IPS DF 19.7 (cell line): Measurements from ENCODE around the gene ERGIC3.
"Not testable (repeated sequence)": the region's sequence is repeated elsewhere in the genome, so short reads cannot be mapped to it uniquely, and the experiment has no call there.

ENCODE experiments used
- DNase-seq: peaks from one replicate; pipeline ENCODE4 v3.0.0-alpha.2; 2013; ENCODE audit warnings: low read depth, low spot score

The ERGIC3 gene

DNA sequence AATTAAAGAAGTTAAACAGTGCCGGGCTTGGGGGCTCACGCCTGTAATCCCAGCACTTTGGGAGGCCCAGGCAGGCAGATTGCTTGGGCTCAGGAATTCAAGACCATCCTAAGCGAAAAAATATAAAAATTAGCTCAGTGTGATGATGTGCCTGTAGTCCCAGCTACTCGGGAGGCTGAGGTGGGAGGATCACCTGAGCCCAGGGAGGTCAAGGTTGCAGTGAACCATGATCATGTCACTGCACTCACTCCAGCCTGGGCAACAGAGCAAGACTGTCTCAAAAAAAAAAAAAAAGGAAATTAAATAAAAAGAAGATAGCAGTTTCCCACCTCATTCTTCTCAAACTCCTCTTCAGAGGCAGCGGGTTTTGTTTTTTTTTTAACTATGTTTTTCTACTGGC, 24.1 kb upstream of the ERGIC3 start:
- DNase-seq = not testable (repeated sequence)

DNA sequence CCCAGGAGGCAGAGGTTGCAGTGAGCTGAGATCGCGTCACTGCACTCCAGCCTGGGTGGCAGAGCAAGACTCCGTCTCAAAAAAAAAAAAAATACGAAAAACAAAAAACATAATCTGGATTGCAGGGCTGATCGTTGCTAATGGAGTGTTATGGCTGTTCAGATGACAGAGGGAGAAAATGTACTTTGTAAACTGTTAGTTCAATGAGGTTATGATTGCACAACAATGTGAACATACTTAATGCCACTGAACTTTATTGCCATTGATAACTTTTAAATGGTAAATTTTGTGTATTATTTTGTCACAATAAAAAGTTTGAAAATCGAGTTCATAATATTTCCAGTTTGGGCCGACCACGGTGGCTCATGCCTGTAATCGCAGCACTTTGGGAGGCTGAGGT, 22.9 kb upstream of the ERGIC3 start:
- no peak for DNase-seq

DNA sequence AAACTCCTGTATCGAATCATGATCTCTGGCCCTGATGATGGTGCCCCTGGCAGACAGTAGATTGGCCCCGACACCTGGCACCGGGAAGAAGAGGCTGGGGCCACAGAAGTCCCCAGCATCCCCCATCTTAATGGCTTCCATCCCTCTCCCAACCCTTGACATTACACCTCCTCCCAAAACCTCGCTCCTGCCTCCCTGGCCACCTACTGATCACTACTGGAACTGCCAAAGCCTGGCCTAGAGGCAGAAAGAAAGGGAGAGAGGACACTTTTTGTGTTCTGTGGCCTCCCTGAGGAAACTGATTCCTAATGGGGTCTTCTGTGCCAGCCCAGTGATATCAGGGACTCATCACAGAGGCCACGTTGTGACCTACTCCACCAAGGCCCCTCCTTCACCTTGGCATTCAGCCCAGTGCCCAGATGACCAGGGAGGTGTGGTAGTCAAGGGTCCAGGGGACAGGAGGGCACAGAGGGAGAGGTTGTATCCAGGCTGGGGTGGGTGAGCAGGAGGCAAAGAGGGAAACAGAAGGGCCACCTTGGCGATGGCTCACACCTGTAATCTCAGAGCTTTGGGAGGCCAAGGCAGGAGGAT, 18.5 kb upstream of the ERGIC3 start:
- no peak for DNase-seq

DNA sequence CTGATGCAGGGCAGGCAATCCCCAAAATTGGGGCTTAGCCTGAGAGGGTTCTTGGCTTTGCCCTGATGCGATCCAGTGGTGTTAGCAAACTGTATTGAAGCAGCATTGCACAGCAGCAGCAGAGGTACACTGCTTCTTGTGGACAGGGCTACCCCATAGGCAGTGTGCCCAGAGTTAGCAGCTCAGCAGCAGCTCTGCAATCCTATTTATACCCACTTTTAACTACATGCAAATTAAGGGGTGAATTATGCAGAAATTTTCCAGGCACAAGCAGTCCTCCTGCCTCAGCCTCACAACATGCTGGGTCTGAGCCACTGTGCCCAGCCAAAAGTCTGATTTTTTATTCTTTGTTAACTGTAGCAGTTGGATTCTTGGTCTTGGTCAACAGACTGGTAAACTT, 16.2 kb upstream of the ERGIC3 start:
- DNase-seq = no peak

DNA sequence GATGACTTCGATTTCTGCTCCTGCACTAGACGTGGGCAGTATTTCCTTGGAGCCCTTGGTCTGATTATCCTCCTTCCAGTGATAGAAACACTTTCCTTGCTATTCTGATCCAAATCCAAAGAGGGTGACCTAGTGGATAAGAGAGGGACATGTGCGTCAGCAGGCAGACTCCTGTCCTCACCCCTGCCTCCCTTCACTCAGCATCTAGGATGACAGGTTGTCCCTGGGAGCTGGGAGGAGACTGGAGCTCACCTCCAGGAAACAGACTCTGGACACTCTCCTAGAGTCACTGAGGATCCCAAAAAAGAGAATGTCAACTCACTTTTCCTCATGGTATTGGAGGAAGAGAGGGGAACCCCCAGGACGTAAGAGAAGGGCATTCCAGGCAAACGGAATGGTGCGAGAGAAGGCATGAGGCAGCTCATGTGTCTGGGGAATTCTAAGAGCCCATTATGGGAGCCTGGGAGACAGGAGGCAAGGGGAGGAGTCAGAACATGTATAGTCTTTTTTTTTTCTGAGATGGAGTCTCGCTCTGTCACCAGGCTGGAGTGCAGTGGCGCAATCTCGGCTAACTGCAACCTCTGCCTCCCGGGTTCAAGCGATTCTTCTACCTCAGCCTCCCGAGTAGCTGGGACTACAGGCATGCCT, 14.6 kb upstream of the ERGIC3 start:
- no peak for DNase-seq

DNA sequence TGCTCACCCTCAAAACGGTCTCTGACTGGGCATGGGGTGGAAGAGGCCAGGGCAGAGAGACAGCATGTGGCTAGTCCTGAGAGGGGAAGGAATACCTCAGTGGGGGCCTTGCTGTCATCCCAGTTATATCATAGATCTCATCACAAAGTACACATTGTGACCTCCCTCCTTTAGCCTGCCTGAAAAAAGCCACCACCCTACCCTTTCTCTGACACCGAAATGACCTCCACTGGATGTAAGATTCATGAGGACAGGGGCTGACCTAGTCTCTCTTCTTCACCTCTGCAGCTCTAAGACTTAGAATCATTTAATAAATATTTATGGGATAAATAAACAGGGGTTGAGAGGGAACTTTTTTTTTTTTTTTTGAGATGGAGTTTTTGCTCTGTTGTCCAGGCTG, 12.3 kb upstream of the ERGIC3 start, which contains the start of gene C20orf173:
C20orf173 (minus strand) TSS at position 101 of the 400 bp plus-strand sequence. CDS start 279 bp downstream, outside the sequence.
- DNase-seq = no peak

DNA sequence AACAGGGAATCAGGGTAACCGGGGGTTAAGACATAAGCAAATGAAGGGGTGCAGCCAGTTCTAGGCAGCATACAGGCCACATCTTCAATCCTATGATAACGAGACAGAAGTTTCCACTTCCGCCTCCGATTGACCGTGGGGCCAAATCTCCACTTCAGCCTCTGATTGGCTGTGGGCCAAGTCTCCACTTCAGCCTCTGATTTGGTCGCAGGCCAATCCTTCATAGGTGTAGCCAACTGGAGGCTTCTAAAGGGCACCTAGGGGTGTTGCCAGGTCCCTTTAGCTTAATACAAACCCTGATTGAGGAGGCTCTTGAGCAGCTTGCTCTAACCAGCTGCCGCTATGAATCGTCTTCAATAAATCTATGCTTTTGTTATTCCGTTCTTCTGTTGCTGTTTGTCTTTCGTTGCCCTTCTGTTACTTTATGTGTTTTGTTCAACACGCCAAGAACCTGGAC, 2.1 kb upstream of the ERGIC3 start:
- peak; percentile 85 for DNase-seq

DNA sequence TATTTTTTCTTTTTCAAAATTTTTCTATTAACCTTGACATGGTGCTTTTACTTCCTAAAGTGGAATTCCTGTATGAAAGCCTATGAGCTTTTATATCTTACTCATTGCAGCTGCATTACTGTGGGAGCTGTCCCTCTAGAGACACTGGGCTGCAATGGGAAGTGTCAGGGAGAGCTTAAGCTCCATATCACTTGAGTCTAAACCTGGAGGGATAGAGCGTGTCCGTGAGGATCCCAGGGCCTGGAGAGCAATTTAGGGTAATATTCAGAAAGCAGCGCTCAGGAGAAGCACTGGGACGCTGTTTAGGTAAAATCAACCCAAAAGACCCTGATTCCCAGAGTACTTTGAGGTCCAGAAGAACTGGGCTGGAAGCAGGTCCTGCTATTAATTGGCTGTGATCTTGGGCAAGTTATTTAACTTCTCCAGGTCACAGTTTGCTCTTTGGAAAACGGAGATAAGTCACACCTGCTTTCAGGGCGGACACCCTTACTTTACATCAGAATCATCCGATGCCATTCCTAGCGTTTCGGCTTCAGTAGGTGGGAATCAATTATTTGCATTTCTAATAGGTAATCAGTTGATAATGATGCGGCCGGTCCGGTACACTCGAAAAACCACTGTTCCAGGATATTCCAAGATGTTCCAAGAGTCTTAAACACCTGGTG, 628 bp upstream of the ERGIC3 start:
- DNase-seq = no peak

DNA sequence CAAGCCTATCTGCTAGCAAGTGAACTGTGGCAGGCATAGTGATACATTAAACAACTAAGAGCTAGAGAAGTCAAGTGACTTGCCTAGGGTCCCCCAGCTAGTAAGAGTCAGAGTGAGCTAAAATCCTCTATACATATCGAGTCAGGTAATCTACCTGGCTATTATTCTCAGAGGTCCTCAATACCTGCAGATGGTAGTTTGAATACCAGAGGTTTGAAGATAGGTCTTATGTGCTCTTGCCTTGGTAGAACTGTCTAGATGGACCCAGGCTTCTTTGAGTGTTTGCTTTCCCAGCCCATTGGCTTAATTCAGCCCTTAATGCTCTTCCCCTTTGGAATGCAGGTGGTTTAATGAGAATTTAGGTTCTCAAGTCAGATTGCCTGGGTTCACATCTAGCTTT, 1.1 kb downstream of the ERGIC3 start:
- no peak for DNase-seq

DNA sequence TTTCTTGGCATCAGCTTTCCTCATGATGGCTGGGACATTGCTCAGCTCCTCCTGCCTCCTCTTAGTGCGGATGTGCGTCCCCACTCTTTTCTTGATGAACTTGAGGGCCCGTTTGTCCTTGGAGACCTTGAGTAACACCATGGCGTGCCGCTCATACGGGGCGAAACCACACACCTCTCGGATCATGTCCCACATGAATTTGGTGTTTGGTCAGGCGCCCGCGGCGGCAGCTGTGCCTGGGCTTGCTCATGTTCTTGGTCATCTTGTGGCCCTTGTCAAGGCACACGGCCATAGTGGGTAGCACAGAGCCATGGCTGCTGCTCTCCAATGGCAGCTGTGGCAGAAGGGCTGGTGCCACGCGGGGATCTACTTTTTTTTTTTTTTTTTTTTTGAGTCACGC, 2.6 kb downstream of the ERGIC3 start:
- no peak for DNase-seq

DNA sequence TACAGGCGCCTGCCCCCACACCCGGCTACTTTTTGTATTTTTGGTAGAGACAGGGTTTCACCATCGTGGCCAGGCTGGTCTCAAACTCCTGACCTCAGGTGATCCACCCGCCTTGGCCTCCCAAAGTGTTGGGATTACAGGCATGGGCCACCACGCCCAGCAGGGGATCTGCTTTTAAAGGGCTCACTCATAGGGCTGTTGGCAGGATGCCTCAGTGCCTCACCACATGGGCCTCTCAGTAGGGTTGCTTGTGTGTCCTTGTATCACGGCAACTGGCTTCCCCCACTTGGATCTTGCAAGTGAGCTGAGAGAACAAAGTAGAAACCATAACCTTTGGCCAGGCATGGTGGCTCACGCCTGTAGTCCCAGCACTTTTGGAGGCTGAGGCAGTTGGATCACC, 3.1 kb downstream of the ERGIC3 start:
- not testable (repeated sequence) for DNase-seq

DNA sequence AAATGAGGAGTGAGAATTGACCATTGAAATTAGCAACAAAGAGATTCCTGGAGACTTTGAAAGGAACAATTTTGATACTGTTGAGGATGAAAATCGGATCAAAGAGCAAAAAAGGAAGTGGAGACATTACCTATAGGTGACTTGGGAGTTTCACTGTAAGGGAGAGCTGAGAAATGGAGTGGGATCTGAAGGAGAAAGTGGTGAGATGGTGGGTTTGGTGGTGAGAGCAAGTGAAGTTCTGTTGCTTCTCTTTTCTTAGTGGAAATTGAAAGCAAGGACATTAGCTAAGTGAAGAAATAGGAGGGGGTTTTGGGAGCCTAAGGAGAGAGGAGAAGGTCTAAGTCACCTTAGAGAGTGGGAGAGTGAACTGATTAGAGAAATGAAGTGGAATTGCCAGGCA, 4.2 kb downstream of the ERGIC3 start:
- DNase-seq = no peak

DNA sequence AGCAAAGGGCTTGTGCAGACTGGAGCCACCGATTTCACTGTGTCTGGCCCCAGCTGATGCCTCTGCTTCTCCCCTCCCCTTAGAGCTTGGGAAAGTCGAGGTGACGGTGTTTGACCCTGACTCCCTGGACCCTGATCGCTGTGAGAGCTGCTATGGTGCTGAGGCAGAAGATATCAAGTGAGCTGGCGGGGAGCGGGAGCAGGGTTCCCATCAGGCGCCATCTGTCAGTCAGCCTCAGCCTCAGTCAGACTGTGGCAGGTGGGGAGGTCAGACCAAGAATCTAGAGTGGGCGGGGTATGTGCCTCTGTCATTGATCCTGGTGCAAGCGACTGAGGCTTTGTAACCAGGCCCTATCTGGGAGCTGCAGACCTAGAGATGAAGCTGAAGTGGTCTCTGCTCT, 5.5 kb downstream of the ERGIC3 start:
- DNase-seq = no peak

DNA sequence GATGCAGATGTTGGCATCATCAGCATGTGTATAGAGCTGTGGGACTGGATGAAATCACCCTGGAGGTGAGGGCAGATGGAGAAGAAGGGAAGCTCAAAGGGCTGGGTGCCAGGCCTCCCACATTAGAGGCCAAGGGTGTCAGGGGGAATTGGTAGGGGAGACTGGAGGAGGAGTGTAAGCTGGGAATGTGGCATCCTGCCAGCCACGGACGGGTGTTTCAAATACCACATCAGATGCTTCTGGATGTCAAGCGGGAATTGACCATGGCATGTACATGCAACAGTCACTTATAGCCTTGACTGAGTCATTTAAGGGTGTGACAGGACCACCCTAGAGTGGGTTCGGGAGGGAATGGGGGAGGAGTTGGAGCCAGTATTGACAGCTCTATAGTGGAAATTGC, 9.6 kb downstream of the ERGIC3 start:
- DNase-seq = no peak

DNA sequence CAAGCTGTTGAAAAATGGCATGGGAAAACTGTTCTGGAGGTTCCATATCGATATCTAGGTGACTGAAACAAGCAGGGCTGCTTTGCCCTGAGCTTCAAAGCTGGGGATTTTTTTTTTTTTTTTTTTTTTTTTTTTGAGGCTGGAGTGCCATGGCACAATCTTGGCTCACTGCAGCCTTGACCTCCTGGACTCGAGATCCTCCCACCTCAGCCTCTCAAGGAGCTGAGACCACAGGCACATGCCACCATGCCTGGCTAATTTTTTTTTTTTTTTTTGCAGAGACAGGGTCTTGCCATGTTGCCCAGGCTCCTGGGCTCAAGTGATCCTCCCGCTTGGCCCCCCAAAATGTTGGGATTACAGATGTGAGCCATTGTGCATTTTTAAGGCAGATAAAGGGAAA, 11.0 kb downstream of the ERGIC3 start:
- no peak for DNase-seq

DNA sequence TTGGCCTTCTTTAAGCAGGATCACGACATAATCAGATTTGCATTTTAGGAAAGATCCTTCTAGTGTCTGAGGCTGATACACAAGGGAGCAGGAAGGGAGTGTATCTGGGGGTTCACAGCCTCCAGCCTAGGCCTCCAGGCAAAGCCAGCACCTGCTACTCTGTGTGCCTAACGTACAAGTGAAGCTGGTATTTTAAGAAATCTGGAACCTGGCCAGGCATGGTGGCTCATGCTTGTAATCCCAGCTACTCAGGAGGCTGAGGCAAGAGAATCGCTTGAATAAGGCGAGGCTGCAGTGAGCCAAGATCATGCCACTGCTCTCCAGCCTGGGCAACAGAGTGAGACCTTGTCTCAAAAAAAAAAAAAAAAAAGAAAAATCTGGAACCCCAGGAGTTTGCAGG, 13.6 kb downstream of the ERGIC3 start:
- not testable (repeated sequence) for DNase-seq

DNA sequence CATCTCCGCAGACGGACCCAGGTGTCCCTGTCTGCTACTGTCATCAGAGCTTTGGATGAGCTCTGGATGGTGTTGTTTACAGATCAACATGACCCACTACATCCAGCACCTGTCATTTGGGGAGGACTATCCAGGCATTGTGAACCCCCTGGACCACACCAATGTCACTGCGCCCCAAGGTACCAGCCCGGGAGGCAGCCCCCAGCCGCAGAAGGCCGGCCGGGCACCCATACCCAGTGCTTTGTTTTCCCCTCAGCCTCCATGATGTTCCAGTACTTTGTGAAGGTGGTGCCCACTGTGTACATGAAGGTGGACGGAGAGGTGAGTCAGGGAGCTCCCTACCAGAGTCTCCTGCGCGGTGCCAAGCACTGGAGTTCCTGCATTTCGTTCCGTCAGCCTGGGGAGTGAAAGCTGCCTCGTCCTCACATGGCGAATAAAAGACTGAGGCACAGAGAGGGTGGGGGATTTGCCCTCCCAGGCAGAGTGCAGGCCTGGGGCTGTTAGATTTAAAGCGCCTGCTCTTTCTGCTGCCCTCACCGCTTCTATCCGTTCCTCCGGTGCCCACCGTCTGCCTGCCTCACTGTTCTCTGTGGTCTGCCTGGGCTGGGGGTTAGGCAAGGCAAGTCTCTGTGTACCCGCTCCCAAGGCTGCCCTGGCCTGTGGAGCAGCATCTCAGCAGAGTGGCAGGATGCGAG, 14.2 kb downstream of the ERGIC3 start:
- no peak for DNase-seq

DNA sequence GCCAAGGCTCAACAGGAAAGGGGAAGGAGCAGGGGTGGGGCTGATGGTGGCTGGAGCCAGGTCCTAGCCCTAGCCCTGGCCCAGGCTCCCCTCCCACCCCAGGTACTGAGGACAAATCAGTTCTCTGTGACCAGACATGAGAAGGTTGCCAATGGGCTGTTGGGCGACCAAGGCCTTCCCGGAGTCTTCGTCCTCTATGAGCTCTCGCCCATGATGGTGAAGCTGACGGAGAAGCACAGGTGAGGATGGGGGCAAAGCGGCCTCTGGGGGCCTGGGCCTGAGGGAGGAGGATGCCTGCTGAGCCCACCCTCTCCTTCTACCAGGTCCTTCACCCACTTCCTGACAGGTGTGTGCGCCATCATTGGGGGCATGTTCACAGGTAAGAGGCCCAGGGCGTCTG, 15.0 kb downstream of the ERGIC3 start:
- DNase-seq = no peak

DNA sequence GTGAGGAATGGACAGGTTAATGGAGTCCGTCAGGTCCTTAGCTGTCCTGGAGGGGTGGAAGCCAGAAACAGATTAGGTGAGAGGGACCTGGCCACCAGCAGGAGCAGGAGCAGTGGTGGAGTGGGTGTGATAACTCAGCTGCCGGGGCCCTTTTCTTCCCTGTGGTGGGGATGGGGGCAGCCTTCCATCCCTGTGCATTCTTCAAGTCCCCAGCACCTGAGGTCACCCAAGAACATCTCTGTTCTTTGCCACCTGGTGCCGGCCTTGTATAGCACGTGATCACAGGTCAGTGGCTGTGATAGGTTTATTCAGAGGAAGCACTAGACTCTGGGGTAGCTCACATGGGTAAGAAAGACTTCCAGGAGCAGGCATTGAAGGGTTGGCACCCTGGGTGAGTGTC, 16.6 kb downstream of the ERGIC3 start:
- no peak for DNase-seq

DNA sequence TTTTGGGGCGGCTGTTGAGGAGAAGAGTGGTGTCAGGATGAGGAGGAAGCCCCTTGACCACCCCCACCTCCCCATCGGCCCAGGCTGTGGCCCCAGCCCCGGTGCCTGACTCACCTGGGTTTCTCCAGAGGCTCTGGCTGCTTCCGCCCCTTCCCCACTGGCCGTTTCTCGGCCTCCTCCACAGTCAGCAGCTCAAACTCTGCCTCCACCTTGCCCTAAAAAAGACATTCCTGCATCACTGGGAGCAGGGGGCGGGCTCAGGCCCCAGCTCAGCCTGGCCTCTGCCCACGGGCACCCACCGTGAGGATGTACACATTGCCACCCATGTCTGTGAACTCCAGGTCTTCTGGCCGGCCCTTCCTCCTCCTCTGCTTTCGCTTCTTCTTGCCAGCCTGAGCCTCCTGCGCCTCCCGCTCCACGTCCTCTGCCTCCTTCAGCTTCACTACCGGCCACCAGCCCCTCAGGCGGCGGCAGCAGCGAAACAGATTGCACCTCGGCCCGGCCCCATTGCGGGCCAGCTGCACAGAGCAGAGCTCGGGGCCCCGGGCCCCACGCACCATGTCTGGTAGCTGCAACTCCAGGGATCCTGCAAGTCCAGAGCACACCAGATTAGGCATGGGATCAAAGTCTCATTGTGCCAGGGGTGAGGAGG, 17.3 kb downstream of the ERGIC3 start:
- DNase-seq = no peak

DNA sequence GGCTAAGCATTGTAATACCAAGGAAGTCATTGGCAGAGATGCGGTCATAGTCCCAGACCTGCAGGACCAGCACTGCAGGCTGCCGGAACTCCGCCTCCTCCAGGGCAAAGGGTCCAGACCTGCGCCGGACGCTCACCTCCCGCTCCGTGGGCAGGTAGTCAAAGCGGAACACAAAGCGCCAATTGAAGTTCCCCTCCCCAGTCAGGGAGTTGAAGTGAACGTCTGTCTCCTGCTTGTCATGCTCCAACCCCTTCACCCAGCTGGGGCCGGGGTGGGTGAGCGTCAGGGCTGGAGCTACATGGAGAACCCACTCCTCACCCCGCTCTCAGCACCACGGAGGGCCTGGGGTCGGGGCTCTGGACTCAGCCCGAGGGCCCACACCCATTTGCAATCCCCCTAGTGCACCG, 18.2 kb downstream of the ERGIC3 start:
- no peak for DNase-seq

DNA sequence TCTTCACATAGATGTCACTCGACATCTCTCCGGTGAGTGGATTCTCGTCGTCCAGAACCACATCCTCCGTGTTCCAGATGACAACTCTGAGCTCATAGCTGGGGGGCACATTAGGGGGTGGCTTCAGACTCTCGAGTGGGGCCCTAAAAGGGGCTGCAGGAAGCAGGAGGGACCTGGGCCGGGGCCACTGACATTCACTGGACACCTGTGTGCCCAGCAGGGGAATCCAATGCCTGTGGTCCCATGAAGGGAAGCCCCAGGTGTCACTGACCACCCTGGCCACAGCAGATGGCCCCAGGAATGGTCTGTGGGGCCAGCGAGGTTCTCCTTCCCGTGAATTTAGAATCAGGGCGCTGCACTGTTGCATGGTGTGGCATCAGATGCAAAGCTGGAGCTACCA, 18.7 kb downstream of the ERGIC3 start:
- DNase-seq = no peak
